ENCODE data around the gene GMPPB. TPM values are rescaled to one million over a fixed set of nuclear protein-coding genes. Genes with fewer than 3 reads are reported as not detected.

GMPPB gene
- total RNA-seq, 2 experiments from 2014 or later, result 50.4 to 53.0 TPM

DNA sequence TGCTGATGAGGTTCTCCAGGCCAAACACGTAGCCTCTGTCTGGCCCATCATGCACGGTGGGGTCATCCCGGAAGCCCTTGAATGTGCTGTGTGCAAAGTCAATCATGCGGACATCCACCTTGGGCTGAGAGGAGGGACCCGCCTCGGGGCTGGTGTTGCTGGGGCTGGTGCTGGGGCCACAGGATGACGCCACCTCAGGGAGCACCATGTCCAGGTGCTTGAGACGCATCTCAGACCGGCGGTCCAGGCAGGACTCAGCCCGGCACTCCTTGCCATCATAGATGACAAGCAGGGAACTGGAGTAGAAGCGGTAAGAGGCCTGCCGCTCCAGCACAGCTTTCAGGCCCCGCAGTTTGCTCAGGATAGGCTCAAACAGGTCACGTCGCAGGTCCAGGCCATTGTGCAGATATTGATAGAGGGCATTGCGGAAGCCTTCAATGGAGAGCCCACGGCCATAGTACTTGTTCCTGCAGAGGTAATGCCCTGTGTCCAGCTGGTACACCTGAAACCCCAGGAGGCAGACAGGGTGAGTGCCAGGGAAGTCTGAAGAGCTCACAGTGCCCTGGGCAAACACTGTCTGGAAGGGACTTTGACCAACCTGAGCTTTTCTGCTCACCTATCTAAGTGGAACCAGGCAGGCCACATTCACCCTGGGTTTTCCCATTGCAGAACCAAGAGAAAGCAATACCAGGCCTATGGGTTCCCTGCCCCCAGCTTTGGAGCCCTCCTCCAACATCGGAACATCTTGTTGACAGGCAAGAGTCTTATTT lies 3.6 kb upstream of the GMPPB start:
- no peak overlapping the region for H3K27ac Mint-ChIP-seq
- no peak for ATAC-seq
- peaks cover 15% of the 10 kb centered on the region for H3K4me1 Mint-ChIP-seq (ENCODE audit: low read depth)
- DNase-seq, result no peak
- POLR2A ChIA-PET, result interaction anchor here (0.5 kb wide), 1 partner anchor 19 kb away, joined by 6 read pairs; no protein-coding TSS in a partner anchor
- H3K9me3 Mint-ChIP-seq (ENCODE audit: insufficient read depth), result no peaks in the 10 kb centered on the region
- H3K27me3 Mint-ChIP-seq (ENCODE audit: low read depth), result no peaks in the 10 kb centered on the region
- peaks cover 30% of the 10 kb centered on the region for H3K36me3 Mint-ChIP-seq (ENCODE audit: low read depth)
- CTCF ChIA-PET, result no interaction called here
- H3K4me3 Mint-ChIP-seq, result no peak overlapping the region

DNA sequence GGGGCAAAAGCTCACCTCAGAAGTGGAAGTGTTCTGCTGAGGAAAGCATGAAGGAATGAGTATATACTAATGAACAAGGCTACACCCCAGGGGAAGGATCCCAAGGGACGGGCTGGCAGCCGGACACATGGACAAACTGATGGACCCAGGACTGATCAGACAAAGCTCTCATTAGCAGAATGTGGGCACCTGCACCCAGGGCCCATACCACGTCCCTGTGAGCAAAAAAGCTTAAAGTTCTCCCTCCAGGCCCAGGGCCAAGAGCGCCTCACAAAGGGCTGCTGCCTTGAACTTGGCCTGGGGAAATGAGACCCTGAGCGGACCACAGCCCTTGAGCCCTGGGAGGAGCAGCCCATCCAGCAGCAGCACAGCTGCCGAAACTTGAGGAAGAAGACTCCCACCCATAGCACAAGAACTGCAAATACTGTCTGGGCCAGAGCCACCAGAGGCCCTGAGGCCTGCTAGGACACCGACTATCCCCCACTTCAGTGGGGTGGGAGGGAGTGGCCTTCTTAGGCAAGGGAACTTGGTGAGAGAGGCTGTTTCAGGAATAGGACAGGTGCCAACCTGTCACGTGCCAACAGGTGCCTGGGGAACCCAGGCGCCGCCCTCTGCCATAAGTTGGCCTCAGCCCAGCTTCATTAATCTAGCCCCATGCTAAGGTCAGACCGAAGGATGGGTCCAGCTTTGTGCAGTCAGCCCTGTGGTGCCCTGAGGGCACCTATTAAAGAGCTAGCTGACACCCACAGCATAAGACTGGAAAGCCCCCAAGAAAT lies 2.3 kb upstream of the GMPPB start:
- ATAC-seq (no peak), DNase-seq (no peak)
- H3K27ac Mint-ChIP-seq, result peak overlapping the region; percentile 57
- H3K9me3 Mint-ChIP-seq (ENCODE audit: insufficient read depth), result no peaks in the 10 kb centered on the region
- H3K36me3 Mint-ChIP-seq (ENCODE audit: low read depth), result peaks cover 35% of the 10 kb centered on the region
- H3K4me3 Mint-ChIP-seq, result no peak overlapping the region
- CTCF ChIA-PET, result no interaction called here
- POLR2A ChIA-PET, result no interaction called here
- no peaks in the 10 kb centered on the region for H3K27me3 Mint-ChIP-seq (ENCODE audit: low read depth)
- peaks cover 18% of the 10 kb centered on the region for H3K4me1 Mint-ChIP-seq (ENCODE audit: low read depth)

DNA sequence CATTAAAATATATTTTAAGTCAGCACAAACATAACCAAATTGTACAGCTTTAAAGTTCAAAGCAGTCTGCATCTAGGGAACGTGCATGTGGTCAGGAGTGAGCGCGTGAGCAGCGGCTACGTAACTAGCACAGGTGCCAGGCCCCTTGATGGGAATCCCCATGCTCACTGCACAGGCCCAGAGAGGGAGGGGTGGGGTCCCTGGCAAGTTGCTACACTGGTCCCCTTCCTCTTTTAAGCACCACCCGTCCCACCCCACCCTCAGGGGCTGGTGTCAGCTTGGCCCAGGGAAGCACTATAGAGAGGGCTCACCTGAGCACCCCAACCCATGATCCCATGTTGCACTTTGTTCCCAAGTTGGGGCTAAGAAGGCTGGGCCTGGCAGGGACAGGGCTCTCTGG lies 835 bp upstream of the GMPPB start:
- Mint-ChIP-seq H3K36me3 (ENCODE audit: low read depth) (peaks cover 43% of the 10 kb centered on the region), H3K27ac (peak overlapping the region; percentile 98), H3K4me3 (peak overlapping the region; percentile 95), H3K4me1 (ENCODE audit: low read depth) (peaks cover 28% of the 10 kb centered on the region), H3K9me3 (ENCODE audit: insufficient read depth) (no peaks in the 10 kb centered on the region), H3K27me3 (ENCODE audit: low read depth) (no peaks in the 10 kb centered on the region)
- ChIA-PET CTCF (interaction anchor here (1.7 to 2.7 kb wide), 2 partner anchors 23 to 115 kb away, joined by 4 to 6 read pairs; no protein-coding TSS in a partner anchor), POLR2A (interaction anchor here (1.0 to 2.6 kb wide), 4 partner anchors 11 to 365 kb away, joined by 3 to 13 read pairs (median 4); partner anchors contain the start of gene IP6K1)
- peak; percentile 38 for DNase-seq
- no peak for ATAC-seq

GRCh38 chr3:49723296-49723627 lies 489 bp downstream of the GMPPB start:
- ATAC-seq, result peak; percentile 34

DNA sequence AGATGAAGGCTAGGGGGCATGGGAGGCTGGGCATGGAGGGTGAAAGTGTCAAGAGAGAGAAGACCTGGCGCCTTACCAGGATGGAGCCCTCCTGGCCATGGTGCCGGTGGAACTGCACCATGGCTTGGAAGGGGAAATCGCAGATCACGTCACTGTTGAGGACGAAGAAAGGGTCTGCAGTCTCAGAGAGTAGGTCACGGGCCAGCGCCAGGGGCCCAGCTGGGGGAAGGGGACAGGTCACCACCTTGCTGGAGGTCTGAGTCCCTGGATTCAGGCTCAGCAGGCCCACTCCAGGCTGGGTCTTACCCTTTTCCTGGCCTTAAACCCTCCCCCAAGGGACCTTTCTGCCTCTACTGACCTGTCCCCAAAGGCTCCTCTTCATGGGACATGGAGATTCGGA lies 855 bp downstream of the GMPPB start:
- DNase-seq (no peak), ATAC-seq (no peak)
- H3K27ac Mint-ChIP-seq, result peak overlapping the region; percentile 98
- peaks cover 41% of the 10 kb centered on the region for H3K4me1 Mint-ChIP-seq (ENCODE audit: low read depth)
- no peaks in the 10 kb centered on the region for H3K27me3 Mint-ChIP-seq (ENCODE audit: low read depth)
- H3K36me3 Mint-ChIP-seq (ENCODE audit: low read depth), result peaks cover 45% of the 10 kb centered on the region
- ChIA-PET CTCF (interaction anchor here (1.6 to 2.7 kb wide), 3 partner anchors 22 to 183 kb away, joined by 4 to 6 read pairs (median 5); no protein-coding TSS in a partner anchor), POLR2A (interaction anchor here (0.6 to 2.6 kb wide), 5 partner anchors 10 to 94 kb away, joined by 3 to 13 read pairs (median 4); partner anchors contain the start of gene IP6K1)
- H3K4me3 Mint-ChIP-seq, result peak overlapping the region; percentile 95
- no peaks in the 10 kb centered on the region for H3K9me3 Mint-ChIP-seq (ENCODE audit: insufficient read depth)

More at GRCh38 chr3:49723296-49723627, 489 bp downstream of the GMPPB start:
- Mint-ChIP-seq H3K27ac (peak overlapping the region; percentile 98), H3K4me3 (peak overlapping the region; percentile 95), H3K9me3 (ENCODE audit: insufficient read depth) (no peaks in the 10 kb centered on the region), H3K4me1 (ENCODE audit: low read depth) (peaks cover 39% of the 10 kb centered on the region), H3K36me3 (ENCODE audit: low read depth) (peaks cover 45% of the 10 kb centered on the region), H3K27me3 (ENCODE audit: low read depth) (no peaks in the 10 kb centered on the region)
- CTCF ChIA-PET, result interaction anchor here (1.6 to 2.7 kb wide), 3 partner anchors 22 to 184 kb away, joined by 4 to 6 read pairs (median 5); no protein-coding TSS in a partner anchor
- peak; percentile 79 for DNase-seq
- POLR2A ChIA-PET, result interaction anchor here (0.6 to 2.6 kb wide), 7 partner anchors 10 to 366 kb away, joined by 3 to 13 read pairs (median 3); partner anchors contain the start of gene IP6K1

GRCh38 chr3:49721896-49722781 lies 1.6 kb downstream of the GMPPB start:
- H3K9me3 Mint-ChIP-seq (ENCODE audit: insufficient read depth), result no peaks in the 10 kb centered on the region
- DNase-seq (no peak), ATAC-seq (no peak)
- ChIA-PET CTCF (interaction anchor here (1.6 to 2.7 kb wide), 2 partner anchors 21 to 182 kb away, joined by 5 to 6 read pairs; no protein-coding TSS in a partner anchor), POLR2A (interaction anchor here (2.6 kb wide), 1 partner anchor 9 kb away, joined by 13 read pairs; no protein-coding TSS in a partner anchor)
- peaks cover 41% of the 10 kb centered on the region for H3K4me1 Mint-ChIP-seq (ENCODE audit: low read depth)
- H3K27ac Mint-ChIP-seq, result peak overlapping the region; percentile 98
- H3K4me3 Mint-ChIP-seq, result peak overlapping the region; percentile 95
- H3K27me3 Mint-ChIP-seq (ENCODE audit: low read depth), result no peaks in the 10 kb centered on the region
- H3K36me3 Mint-ChIP-seq (ENCODE audit: low read depth), result peaks cover 40% of the 10 kb centered on the region

GRCh38 chr3:49721596-49721895 lies 2.2 kb downstream of the GMPPB start:
- H3K4me1 Mint-ChIP-seq (ENCODE audit: low read depth), result peaks cover 41% of the 10 kb centered on the region
- no peaks in the 10 kb centered on the region for H3K9me3 Mint-ChIP-seq (ENCODE audit: insufficient read depth)
- no peaks in the 10 kb centered on the region for H3K27me3 Mint-ChIP-seq (ENCODE audit: low read depth)
- peaks cover 40% of the 10 kb centered on the region for H3K36me3 Mint-ChIP-seq (ENCODE audit: low read depth)
- H3K4me3 Mint-ChIP-seq, result no peak overlapping the region
- H3K27ac Mint-ChIP-seq, result no peak overlapping the region
- CTCF ChIA-PET, result no interaction called here
- POLR2A ChIA-PET, result interaction anchor here (0.7 to 1.1 kb wide), 2 partner anchors 9 to 88 kb away, joined by 3 to 4 read pairs; no protein-coding TSS in a partner anchor
- ATAC-seq (no peak), DNase-seq (no peak)

- no peak overlapping the region for H3K27ac Mint-ChIP-seq
- ATAC-seq (no peak), DNase-seq (no peak)
- no peaks in the 10 kb centered on the region for H3K27me3 Mint-ChIP-seq (ENCODE audit: low read depth)
- no peak overlapping the region for H3K4me3 Mint-ChIP-seq
- H3K36me3 Mint-ChIP-seq (ENCODE audit: low read depth), result peaks cover 39% of the 10 kb centered on the region
- peaks cover 41% of the 10 kb centered on the region for H3K4me1 Mint-ChIP-seq (ENCODE audit: low read depth)
- H3K9me3 Mint-ChIP-seq (ENCODE audit: insufficient read depth), result no peaks in the 10 kb centered on the region
- ChIA-PET POLR2A (interaction anchor here (0.7 to 1.1 kb wide), 2 partner anchors 8 to 88 kb away, joined by 3 to 4 read pairs; no protein-coding TSS in a partner anchor), CTCF (interaction anchor here (1.4 to 1.6 kb wide), 2 partner anchors 11 to 82 kb away, joined by 3 read pairs; partner anchors contain the start of gene INKA1)
Measured at GRCh38 chr3:49720855-49721595, 2.7 kb downstream of the GMPPB start.

- ChIA-PET POLR2A (interaction anchor here (0.6 to 1.5 kb wide), 6 partner anchors 16 to 180 kb away, joined by 3 to 4 read pairs (median 3); partner anchors contain the start of gene IP6K1), CTCF (interaction anchor here (0.6 to 2.2 kb wide), 16 partner anchors 11 to 187 kb away, joined by 3 to 11 read pairs (median 4); partner anchors contain the start of genes INKA1, IP6K1 and UBA7)
- Mint-ChIP-seq H3K4me1 (ENCODE audit: low read depth) (peaks cover 34% of the 10 kb centered on the region), H3K27me3 (ENCODE audit: low read depth) (no peaks in the 10 kb centered on the region), H3K4me3 (peak within 1 kb of the TSS; percentile 73), H3K27ac (peak within 1 kb of the TSS; percentile 84), H3K9me3 (ENCODE audit: insufficient read depth) (no peaks in the 10 kb centered on the region), H3K36me3 (ENCODE audit: low read depth) (peaks cover 37% of the 10 kb centered on the region)
- peak; percentile 93 for DNase-seq
- ATAC-seq, result peak; percentile 71
Measured at GRCh38 chr3:49719214-49719884, 4.4 kb downstream of the GMPPB start, which contains the start of gene AMIGO3. AMIGO3 (minus strand) TSS chr3:49719684; CDS start chr3:49719465, 219 bp downstream.

DNA sequence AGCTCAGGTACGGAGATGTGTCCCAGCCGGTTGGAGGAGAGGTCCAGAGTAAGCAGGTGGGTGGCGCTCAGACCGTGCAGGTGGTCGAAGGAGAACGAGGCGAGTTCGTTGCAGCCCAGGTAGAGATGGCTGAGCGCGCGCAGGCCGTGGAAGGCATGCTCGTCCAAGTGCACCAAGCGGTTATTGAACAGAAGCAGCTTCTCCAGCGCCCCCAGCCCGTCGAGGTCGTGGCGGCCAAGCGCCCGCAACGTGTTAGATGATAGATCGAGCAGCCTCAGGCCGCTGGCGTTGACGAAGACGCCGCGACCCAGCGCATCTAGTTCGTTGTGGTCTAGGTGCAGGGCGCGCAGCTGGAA lies 4.9 kb downstream of the GMPPB start:
- no peak for ATAC-seq
- peak; percentile 35 for DNase-seq
- Mint-ChIP-seq H3K4me3 (peak overlapping the region; percentile 73), H3K27me3 (ENCODE audit: low read depth) (no peaks in the 10 kb centered on the region), H3K36me3 (ENCODE audit: low read depth) (peaks cover 37% of the 10 kb centered on the region), H3K4me1 (ENCODE audit: low read depth) (peaks cover 34% of the 10 kb centered on the region), H3K27ac (peak overlapping the region; percentile 84), H3K9me3 (ENCODE audit: insufficient read depth) (no peaks in the 10 kb centered on the region)
- ChIA-PET CTCF (interaction anchor here (0.6 to 2.2 kb wide), 14 partner anchors 11 to 188 kb away, joined by 3 to 11 read pairs (median 4); partner anchors contain the start of genes INKA1, IP6K1 and UBA7), POLR2A (interaction anchor here (0.9 to 1.5 kb wide), 6 partner anchors 15 to 179 kb away, joined by 3 to 4 read pairs (median 4); partner anchors contain the start of gene IP6K1)
